Ovary (tissue), 3 donors: ENCODE measurements around the gene NQO1.

Experiments
- CTCF ChIP-seq, 3 donors: fragments of 450-650 bp in 2 of 3; fragments of 200-600 bp in 1 of 3; IDR thresholded peaks; one replicate each; pipeline versions ENCODE4 v1.5.1 to v1.8.0; 2016 to 2022; ENCODE audit warnings: antibody characterized with exemption in 3 of 3, mild to moderate bottlenecking in 1 of 3
- EP300 ChIP-seq: sonication (generic); formaldehyde crosslinking; IDR thresholded peaks from one replicate; pipeline ENCODE4 v1.6.1; 2017; ENCODE audit warnings: antibody characterized with exemption
- POLR2A ChIP-seq: fragments of 450-650 bp; IDR thresholded peaks from one replicate; pipeline ENCODE4 v1.6.1; 2017; ENCODE audit warnings: antibody characterized with exemption, mild to moderate bottlenecking, moderate library complexity
- donor health status: DM: no; HTN: no; CAD: no.

GRCh38 chr16:69732101-69732500 lies 5.7 kb upstream of the NQO1 start:
- no peak for TF ChIP-seq POLR2A
- TF ChIP-seq CTCF (IDR thresholded peaks at IDR 0.05): no peak
- TF ChIP-seq EP300: no peak
